Islet of Langerhans (tissue), 1 donor: ENCODE results near the gene APP.

ENCODE experiments used
- FAIRE-seq: peaks from one replicate; lab custom pipeline; 2011; peaks lifted over from hg19 to GRCh38; lab: Jason Lieb, UNC

The APP gene

GRCh38 chr21:25970254-25970930 is 200.2 kb downstream of the APP start:
- no peak for FAIRE-seq

- no peak for FAIRE-seq
Observed at GRCh38 chr21:25967901-25968438, 202.6 kb downstream of the APP start.

GRCh38 chr21:25967181-25967900 is 203.2 kb downstream of the APP start:
- FAIRE-seq: peak; percentile 49

GRCh38 chr21:25965951-25966707 is 204.4 kb downstream of the APP start:
- FAIRE-seq: no peak

- no peak for FAIRE-seq
Observed at GRCh38 chr21:25964926-25965325, 205.6 kb downstream of the APP start.

- FAIRE-seq: no peak
Observed at GRCh38 chr21:25964015-25964414, 206.6 kb downstream of the APP start.

- no peak for FAIRE-seq
Observed at GRCh38 chr21:25963181-25963580, 207.4 kb downstream of the APP start.

GRCh38 chr21:25961042-25961441 is 209.5 kb downstream of the APP start:
- FAIRE-seq: no peak

GRCh38 chr21:25960402-25960801 is 210.2 kb downstream of the APP start:
- FAIRE-seq: no peak

- no peak for FAIRE-seq
Observed at GRCh38 chr21:25959799-25960198, 210.8 kb downstream of the APP start.

- FAIRE-seq: no peak
Observed at GRCh38 chr21:25956993-25957714, 213.4 kb downstream of the APP start.

- no peak for FAIRE-seq
Observed at GRCh38 chr21:25955646-25956045, 214.9 kb downstream of the APP start.

- no peak for FAIRE-seq
Observed at GRCh38 chr21:25953659-25954058, 216.9 kb downstream of the APP start.

- FAIRE-seq: no peak
Observed at GRCh38 chr21:25953196-25953595, 217.4 kb downstream of the APP start.

- peak; percentile 38 for FAIRE-seq
Observed at GRCh38 chr21:25952306-25952705, 218.3 kb downstream of the APP start.

- FAIRE-seq: no peak
Observed at GRCh38 chr21:25949701-25950100, 220.9 kb downstream of the APP start.

- no peak for FAIRE-seq
Observed at GRCh38 chr21:25944672-25945213, 225.8 kb downstream of the APP start.

- no peak for FAIRE-seq
Observed at GRCh38 chr21:25944082-25944481, 226.5 kb downstream of the APP start.

- no peak for FAIRE-seq
Observed at GRCh38 chr21:25942135-25942534, 228.4 kb downstream of the APP start.

GRCh38 chr21:25939396-25939761 is 231.2 kb downstream of the APP start:
- no peak for FAIRE-seq

GRCh38 chr21:25938658-25939395 is 231.7 kb downstream of the APP start:
- no peak for FAIRE-seq
